GM12801 (cell line): Measurements from ENCODE around the gene MYLK.

Source experiments
- TF ChIP-seq, protein P1 (sequence below): IDR thresholded peaks from one replicate; pipeline ENCODE4 v1.5.1; 2011; ENCODE audit warnings: control low read depth; ENCODE audit not compliant: insufficient read length; ENCODE audit errors: extremely low read depth

The MYLK gene

DNA sequence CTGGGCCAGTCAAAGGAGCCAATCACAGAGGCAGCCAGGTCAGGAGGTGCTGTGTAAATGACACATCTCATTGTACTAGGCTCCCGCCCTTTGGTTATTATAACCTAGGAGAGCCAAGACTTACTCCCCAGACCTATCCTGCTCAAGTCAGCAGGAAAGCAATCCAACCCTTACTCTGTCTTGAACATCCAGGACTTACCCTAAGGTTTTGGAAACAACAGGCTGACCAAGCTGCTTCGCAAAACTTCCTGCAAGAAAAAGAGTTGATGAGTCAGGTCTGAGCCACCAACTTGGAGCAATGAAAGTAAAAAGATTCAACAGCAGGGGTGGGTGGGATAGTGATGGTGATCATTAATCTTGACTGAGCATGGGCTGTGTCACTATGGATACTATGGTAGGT lies 144.4 kb downstream of the MYLK start:
- TF ChIP-seq, protein P1, sequence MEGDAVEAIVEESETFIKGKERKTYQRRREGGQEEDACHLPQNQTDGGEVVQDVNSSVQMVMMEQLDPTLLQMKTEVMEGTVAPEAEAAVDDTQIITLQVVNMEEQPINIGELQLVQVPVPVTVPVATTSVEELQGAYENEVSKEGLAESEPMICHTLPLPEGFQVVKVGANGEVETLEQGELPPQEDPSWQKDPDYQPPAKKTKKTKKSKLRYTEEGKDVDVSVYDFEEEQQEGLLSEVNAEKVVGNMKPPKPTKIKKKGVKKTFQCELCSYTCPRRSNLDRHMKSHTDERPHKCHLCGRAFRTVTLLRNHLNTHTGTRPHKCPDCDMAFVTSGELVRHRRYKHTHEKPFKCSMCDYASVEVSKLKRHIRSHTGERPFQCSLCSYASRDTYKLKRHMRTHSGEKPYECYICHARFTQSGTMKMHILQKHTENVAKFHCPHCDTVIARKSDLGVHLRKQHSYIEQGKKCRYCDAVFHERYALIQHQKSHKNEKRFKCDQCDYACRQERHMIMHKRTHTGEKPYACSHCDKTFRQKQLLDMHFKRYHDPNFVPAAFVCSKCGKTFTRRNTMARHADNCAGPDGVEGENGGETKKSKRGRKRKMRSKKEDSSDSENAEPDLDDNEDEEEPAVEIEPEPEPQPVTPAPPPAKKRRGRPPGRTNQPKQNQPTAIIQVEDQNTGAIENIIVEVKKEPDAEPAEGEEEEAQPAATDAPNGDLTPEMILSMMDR: no peak

DNA sequence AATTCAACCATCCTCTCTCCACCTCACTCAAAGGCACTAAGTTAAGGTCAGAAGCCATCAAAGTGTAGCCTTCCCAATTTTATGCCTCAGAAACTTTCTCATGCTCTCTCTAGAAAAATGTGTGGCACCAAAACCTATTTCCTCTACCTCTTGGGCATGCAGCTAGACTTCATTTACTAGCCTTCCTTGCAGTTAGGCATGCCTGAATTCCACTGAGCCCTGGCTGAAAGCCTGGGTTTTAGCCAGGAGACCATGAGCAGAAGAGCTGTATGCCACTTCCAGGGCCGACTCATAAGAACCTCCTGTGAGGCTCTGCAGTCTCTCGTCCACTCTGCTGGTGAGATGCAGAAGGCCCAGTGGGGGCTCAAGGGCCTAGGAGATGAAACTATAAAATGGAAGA lies 145.0 kb downstream of the MYLK start:
- TF ChIP-seq, protein P1: no peak

DNA sequence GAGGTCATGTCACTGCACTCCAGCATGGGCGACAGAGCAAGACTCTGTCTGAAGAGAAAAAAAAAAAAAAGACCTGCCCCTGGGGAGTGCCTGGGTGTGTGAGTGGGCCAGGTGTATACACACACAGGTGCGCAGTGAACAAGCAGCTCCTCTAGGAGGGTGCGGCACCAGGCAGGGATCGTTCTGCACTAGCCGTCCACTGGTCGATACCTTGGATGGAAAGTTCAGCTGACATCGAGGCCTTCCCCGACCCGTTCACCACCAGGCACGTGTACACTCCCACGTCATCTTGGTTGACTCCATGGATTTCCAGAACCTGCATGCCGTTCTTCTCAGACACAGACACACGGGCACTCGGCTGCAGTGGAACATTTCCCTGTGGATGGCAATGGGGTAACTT lies 147.0 kb downstream of the MYLK start:
- TF ChIP-seq, protein P1: no peak

DNA sequence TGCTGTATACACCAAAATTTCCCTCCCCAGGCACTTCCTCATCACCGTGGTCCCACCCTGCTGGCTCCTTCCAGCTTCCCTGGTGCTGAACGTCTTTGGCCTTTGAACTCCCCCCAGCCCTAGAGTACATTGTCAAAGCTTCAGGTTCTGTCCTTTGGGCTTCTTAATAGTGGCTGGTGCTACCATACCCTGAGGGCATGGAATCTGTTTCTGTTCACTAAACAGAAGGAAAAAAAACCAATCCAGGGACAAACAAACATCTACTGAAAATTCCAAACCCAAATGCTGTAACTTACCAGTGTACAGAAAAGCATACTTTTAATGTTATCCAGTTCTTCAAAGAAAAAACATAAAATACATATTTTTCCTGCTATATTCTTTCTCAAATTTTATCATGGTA lies 148.7 kb downstream of the MYLK start:
- TF ChIP-seq, protein P1: no peak

DNA sequence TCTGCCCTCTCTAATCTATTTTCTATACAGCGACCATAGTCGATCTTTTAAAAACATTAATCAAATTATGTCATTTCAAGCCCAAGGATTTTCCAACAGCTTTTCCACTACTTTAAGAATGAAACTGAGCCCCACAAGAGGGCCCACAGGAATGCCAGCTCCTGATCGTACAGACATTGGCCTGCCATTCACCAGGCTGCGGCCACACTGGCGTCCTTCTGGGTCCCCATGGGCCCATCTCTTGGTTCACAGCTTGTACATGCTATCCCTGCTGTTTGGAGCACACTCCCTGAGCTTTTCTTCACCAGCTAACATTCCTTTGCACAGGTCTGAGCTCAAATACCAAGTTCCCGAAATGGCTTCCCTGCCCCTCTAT lies 149.6 kb downstream of the MYLK start:
- TF ChIP-seq, protein P1: no peak

DNA sequence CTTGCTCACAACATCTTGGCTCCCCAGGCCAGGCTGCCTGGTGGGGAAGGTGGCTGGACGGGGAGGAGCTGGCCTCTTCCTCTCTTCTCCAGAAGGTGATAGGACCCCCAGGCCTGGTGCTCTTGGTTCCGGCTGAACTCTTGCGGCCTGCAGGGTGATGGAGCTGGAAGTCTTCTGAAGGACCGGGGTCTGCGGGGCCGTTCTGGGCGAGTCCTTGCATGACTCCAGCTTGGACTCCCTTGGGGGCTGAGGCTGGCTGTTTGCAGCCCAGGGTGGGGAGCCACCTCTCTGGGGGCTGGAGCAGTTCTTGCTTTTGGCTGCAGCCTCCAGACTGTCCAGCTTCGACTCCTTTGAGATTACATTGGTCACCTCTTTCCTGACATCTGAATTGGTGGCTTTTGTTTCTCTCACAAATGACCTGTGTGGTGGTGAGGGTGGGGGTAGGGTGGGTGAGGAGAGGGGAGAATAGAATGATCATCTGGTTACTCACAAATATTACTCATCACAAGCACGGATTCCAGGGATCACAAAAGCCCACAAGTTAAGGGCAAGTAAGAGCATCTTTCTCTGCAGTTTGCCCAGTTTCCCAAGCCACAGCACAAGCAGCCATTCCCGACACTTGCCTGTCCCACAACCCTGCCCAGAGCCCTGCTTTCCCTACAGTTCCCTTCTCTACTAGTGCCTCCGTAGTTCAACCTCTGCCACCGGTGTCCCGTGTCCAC lies 150.2 kb downstream of the MYLK start:
- TF ChIP-seq, protein P1: no peak

DNA sequence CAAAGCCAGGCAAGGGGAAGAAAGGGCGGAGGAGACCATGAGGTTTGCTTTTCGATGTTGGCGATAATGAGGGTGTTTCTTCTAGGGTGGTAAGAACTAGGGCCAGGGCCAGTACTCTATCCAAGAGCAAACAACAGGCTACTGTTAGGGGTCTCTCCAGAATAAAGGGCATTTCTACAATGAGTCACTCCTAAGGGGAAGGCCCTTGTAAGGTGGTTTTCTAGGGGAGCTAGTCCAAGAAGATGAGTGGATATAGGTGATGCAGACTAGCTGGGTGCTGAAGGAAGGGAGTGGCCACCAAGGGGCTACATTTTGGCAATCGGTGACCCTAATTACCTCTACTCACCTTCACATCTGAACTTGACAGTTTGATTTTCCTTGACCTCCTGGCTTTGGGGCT lies 150.8 kb downstream of the MYLK start:
- TF ChIP-seq, protein P1: no peak
